Measurements from ENCODE around the gene OR1L6. TPM values are rescaled to one million over a fixed set of nuclear protein-coding genes. Genes with fewer than 3 reads are reported as not detected.

Gene OR1L6
- total and polyA plus RNA-seq, 8 donors: not detected

- Histone ChIP-seq H3K4me1 (no peaks in the 10 kb centered on the region), H3K36me3 (no peaks in the 10 kb centered on the region), H3K27ac (no peak overlapping the region), H3K27me3 (no peaks in the 10 kb centered on the region), H3K9me3 (peaks cover 0 to 41% (median 24%) of the 10 kb centered on the region in 4 donors), H3K4me3 (no peak overlapping the region)
- TF ChIP-seq EP300 (IDR thresholded peaks at IDR 0.05) (no peak), POLR2AphosphoS5 (IDR thresholded peaks at IDR 0.05) (no peak), POLR2A (IDR thresholded peaks at IDR 0.05) (no peak)
- TF ChIP-seq, protein P1, sequence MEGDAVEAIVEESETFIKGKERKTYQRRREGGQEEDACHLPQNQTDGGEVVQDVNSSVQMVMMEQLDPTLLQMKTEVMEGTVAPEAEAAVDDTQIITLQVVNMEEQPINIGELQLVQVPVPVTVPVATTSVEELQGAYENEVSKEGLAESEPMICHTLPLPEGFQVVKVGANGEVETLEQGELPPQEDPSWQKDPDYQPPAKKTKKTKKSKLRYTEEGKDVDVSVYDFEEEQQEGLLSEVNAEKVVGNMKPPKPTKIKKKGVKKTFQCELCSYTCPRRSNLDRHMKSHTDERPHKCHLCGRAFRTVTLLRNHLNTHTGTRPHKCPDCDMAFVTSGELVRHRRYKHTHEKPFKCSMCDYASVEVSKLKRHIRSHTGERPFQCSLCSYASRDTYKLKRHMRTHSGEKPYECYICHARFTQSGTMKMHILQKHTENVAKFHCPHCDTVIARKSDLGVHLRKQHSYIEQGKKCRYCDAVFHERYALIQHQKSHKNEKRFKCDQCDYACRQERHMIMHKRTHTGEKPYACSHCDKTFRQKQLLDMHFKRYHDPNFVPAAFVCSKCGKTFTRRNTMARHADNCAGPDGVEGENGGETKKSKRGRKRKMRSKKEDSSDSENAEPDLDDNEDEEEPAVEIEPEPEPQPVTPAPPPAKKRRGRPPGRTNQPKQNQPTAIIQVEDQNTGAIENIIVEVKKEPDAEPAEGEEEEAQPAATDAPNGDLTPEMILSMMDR (IDR thresholded peaks at IDR 0.05): no peak
- no peak for DNase-seq
- intact Hi-C loops (cut with DNase I; ENCODE audit: low total_unique reads): no loop called here
- 28 to 39% (median 33%) methylated on average over 2 of the region's 2 CpGs for WGBS, 5 donors
Observed at GRCh38 chr9:122754825-122755224, 12.7 kb downstream of the OR1L6 start.

DNA sequence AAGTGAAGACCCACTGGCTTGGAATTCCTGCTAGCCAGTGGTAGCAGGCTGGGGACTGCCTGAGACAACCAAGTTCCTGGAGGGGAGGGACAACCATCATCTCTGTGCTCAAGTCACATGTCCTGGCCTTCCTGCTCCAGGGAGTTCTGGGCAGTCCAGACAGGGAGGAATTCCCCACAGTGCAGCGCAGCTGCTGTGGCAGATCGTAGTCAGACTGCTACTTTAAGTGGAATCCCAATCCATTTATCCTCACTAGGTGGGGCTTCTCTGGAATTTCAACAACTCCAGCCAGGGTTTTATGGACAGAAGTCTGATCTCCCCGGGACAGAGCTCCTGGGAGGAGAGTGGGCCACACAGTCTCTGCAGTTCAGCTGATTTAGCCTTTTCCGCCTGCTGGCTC is 25.7 kb downstream of the OR1L6 start:
- H3K36me3 ChIP-seq: peaks cover 0 to 8% (median 0%) of the 10 kb centered on the region in 4 donors
- peaks cover 5 to 54% (median 41%) of the 10 kb centered on the region in 4 donors for H3K9me3 ChIP-seq
- H3K4me3 ChIP-seq: no peak overlapping the region
- TF ChIP-seq, protein P1 (IDR thresholded peaks at IDR 0.05): no peak
- TF ChIP-seq POLR2AphosphoS5 (IDR thresholded peaks at IDR 0.05) (no peak), POLR2A (IDR thresholded peaks at IDR 0.05) (no peak), EP300 (IDR thresholded peaks at IDR 0.05) (no peak)
- no peaks in the 10 kb centered on the region for H3K27me3 ChIP-seq
- DNase-seq: no peak
- 77 to 94% (median 80%) methylated on average over 4 of the region's 4 CpGs for WGBS, 5 donors
- H3K4me1 ChIP-seq: no peaks in the 10 kb centered on the region
- H3K27ac ChIP-seq: no peak overlapping the region
- intact Hi-C loops (cut with DNase I; ENCODE audit: low total_unique reads): no loop called here

GRCh38 chr9:122777052-122777451 is 34.9 kb downstream of the OR1L6 start:
- Histone ChIP-seq H3K36me3 (no peaks in the 10 kb centered on the region), H3K4me3 (no peak overlapping the region), H3K27ac (no peak overlapping the region), H3K27me3 (no peaks in the 10 kb centered on the region), H3K9me3 (peaks cover 0 to 19% (median 2%) of the 10 kb centered on the region in 4 donors), H3K4me1 (no peaks in the 10 kb centered on the region)
- WGBS, 5 donors: 84 to 90% (median 86%) methylated on average over 8 of the region's 8 CpGs
- DNase-seq: no peak
- intact Hi-C loops (cut with DNase I; ENCODE audit: low total_unique reads): no loop called here
- TF ChIP-seq EP300 (IDR thresholded peaks at IDR 0.05) (no peak), POLR2AphosphoS5 (IDR thresholded peaks at IDR 0.05) (no peak), POLR2A (IDR thresholded peaks at IDR 0.05) (no peak)
- TF ChIP-seq, protein P1 (IDR thresholded peaks at IDR 0.05): no peak

DNA sequence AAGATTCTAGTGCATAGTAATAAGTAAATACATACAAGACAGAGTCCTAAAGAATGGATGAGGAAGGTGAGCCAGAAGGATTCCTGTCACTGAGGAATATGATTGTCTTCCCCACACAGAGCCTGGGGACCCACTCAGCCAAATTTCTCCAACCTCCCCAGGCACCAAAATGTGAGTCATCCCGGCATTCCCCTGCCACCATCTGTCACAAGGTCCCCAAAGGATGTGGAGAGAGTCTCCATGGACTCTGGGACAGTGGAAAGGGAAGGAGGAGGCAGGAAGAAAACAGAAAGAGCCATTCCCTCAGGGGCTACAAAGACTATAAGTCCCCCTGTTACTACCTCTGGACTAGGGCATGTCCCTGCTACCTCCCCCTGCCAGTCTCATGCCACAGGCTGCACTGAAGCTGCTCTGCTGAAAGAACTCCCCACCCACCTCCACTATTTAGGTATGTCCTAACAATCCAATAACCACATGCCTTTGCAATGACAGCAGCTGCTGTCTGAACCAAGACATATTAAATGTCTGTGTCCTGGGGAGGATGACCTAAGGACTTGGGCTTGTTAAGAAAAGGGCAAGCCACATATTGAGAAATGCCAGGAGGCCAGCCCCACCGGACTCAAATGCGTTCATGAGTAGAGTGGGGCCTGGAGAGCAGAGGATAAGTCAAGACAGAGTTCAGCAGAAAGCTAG is 36.0 kb downstream of the OR1L6 start:
- WGBS, 5 donors: 74 to 89% (median 83%) methylated on average over 3 of the region's 3 CpGs
- H3K4me3 ChIP-seq: no peak overlapping the region
- no peaks in the 10 kb centered on the region for H3K36me3 ChIP-seq
- H3K27me3 ChIP-seq: no peaks in the 10 kb centered on the region
- H3K4me1 ChIP-seq: no peaks in the 10 kb centered on the region
- H3K9me3 ChIP-seq: peaks cover 0 to 13% (median 2%) of the 10 kb centered on the region in 4 donors
- intact Hi-C loops (cut with DNase I; ENCODE audit: low total_unique reads): no loop called here
- TF ChIP-seq, protein P1 (IDR thresholded peaks at IDR 0.05): no peak
- no peak for TF ChIP-seq POLR2A (IDR thresholded peaks at IDR 0.05)
- no peak for TF ChIP-seq EP300 (IDR thresholded peaks at IDR 0.05)
- no peak for TF ChIP-seq POLR2AphosphoS5 (IDR thresholded peaks at IDR 0.05)
- H3K27ac ChIP-seq: no peak overlapping the region
- no peak for DNase-seq

Measured in stomach (tissue), 9 donors.